Activated CD4-positive, alpha-beta T cell treated with anti-CD3 and anti-CD28 coated beads, Interleukin-2, Interleukin-4, amounts not matched to agents 100 ng/mL and 50 ng/mL, durations not matched to agents 16 hours and 8 hours (primary cell): Measurements from ENCODE around the gene SULT2B1.
"Not testable (repeated sequence)": the region's sequence is repeated elsewhere in the genome, so short reads cannot be mapped to it uniquely, and the experiment has no call there.

Source experiments
- DNase-seq: peaks from one replicate; pipeline ENCODE4 v3.0.0-alpha.2; 2020; ENCODE audit warnings: low spot score

The SULT2B1 gene

GRCh38 chr19:48558018-48558684, 6.2 kb downstream of the SULT2B1 start:
- DNase-seq = no peak

- DNase-seq = no peak
Observed at GRCh38 chr19:48560095-48560530, 8.1 kb downstream of the SULT2B1 start.

- no peak for DNase-seq
Observed at GRCh38 chr19:48561412-48561811, 9.4 kb downstream of the SULT2B1 start.

GRCh38 chr19:48565090-48565489, 13.1 kb downstream of the SULT2B1 start:
- DNase-seq = no peak

GRCh38 chr19:48568345-48568886, 16.4 kb downstream of the SULT2B1 start:
- DNase-seq = no peak

GRCh38 chr19:48569814-48570213, 17.8 kb downstream of the SULT2B1 start:
- DNase-seq = no peak

- no peak for DNase-seq
Observed at GRCh38 chr19:48571378-48572162, 19.6 kb downstream of the SULT2B1 start.

GRCh38 chr19:48573163-48573505, 21.2 kb downstream of the SULT2B1 start:
- DNase-seq = no peak

- no peak for DNase-seq
Observed at GRCh38 chr19:48575931-48576622, 24.1 kb downstream of the SULT2B1 start.

GRCh38 chr19:48577908-48578307, 25.9 kb downstream of the SULT2B1 start:
- DNase-seq = not testable (repeated sequence)

GRCh38 chr19:48578891-48579290, 26.9 kb downstream of the SULT2B1 start:
- DNase-seq = no peak

GRCh38 chr19:48582168-48582567, 30.2 kb downstream of the SULT2B1 start:
- DNase-seq = no peak

GRCh38 chr19:48587387-48587786, 35.4 kb downstream of the SULT2B1 start:
- DNase-seq = no peak

GRCh38 chr19:48588670-48589401, 36.9 kb downstream of the SULT2B1 start:
- DNase-seq = peak; percentile 90

GRCh38 chr19:48591021-48591420, 39.0 kb downstream of the SULT2B1 start:
- no peak for DNase-seq

- DNase-seq = no peak
Observed at GRCh38 chr19:48595171-48595570, 43.2 kb downstream of the SULT2B1 start.

GRCh38 chr19:48595833-48596232, 43.9 kb downstream of the SULT2B1 start:
- DNase-seq = no peak

- no peak for DNase-seq
Observed at GRCh38 chr19:48596237-48596636, 44.3 kb downstream of the SULT2B1 start.

GRCh38 chr19:48596679-48597465, 44.9 kb downstream of the SULT2B1 start:
- peak; percentile 49 for DNase-seq

- DNase-seq = no peak
Observed at GRCh38 chr19:48598996-48599700, 47.2 kb downstream of the SULT2B1 start.
